Parathyroid adenoma (tissue), 2 donors: Measurements from ENCODE around the gene DENND5A.

Experiments
- H2AFZ ChIP-seq: fragments of 300-600 bp; sonication (generic); one replicate; pipeline ENCODE4 v1.7.0; 2017; ENCODE audit warnings: antibody characterized with exemption, mild to moderate bottlenecking
- H3K27ac ChIP-seq: fragments of 300-600 bp; sonication (generic); one replicate; pipeline ENCODE4 v1.7.0; 2017
- H3K27me3 ChIP-seq: fragments of 300-600 bp; sonication (generic); one replicate; pipeline ENCODE4 v1.7.0; 2017; ENCODE audit warnings: low read length; ENCODE audit not compliant: control insufficient read depth, insufficient read depth
- H3K36me3 ChIP-seq: fragments of 300-600 bp; sonication (generic); one replicate; pipeline ENCODE4 v1.7.0; 2017; ENCODE audit warnings: low read length; ENCODE audit not compliant: control insufficient read depth, insufficient read depth
- H3K4me1 ChIP-seq: fragments of 300-600 bp; sonication (generic); one replicate; pipeline ENCODE4 v1.7.0; 2017; ENCODE audit warnings: control low read depth
- H3K4me2 ChIP-seq: fragments of 300-600 bp; sonication (generic); one replicate; pipeline ENCODE4 v1.7.0; 2017; ENCODE audit warnings: low read length
- H3K4me3 ChIP-seq: fragments of 300-600 bp; sonication (generic); one replicate; pipeline ENCODE4 v1.7.0; 2017; ENCODE audit warnings: low read depth, low read length
- H3K79me2 ChIP-seq: fragments of 300-600 bp; sonication (generic); one replicate; pipeline ENCODE4 v1.7.0; 2017; ENCODE audit warnings: control low read depth
- H3K9ac ChIP-seq: fragments of 300-600 bp; sonication (generic); one replicate; pipeline ENCODE4 v1.7.0; 2017; ENCODE audit warnings: mild to moderate bottlenecking
- H3K9me3 ChIP-seq: fragments of 300-600 bp; sonication (generic); one replicate; pipeline ENCODE4 v1.7.0; 2017; ENCODE audit warnings: low read length; ENCODE audit not compliant: control insufficient read depth
- CTCF ChIP-seq: fragments of 300-600 bp; sonication (generic); IDR thresholded peaks from one replicate; pipeline ENCODE4 v1.7.0; 2017; ENCODE audit warnings: antibody characterized with exemption, mild to moderate bottlenecking
- donor health status: primary hyperparathyroidism.

Gene DENND5A

GRCh38 chr11:9155930-9156329 is 109.2 kb downstream of the DENND5A start:
- no peaks in the 10 kb centered on the region for H3K79me2 ChIP-seq
- H2AFZ ChIP-seq: no peak overlapping the region
- no peak overlapping the region for H3K27ac ChIP-seq
- TF ChIP-seq CTCF: no peak
- H3K4me3 ChIP-seq: no peak overlapping the region
- H3K4me1 ChIP-seq: no peaks in the 10 kb centered on the region
- H3K4me2 ChIP-seq: no peak overlapping the region
- H3K27me3 ChIP-seq: no peaks in the 10 kb centered on the region
- no peaks in the 10 kb centered on the region for H3K9me3 ChIP-seq
- no peak overlapping the region for H3K9ac ChIP-seq
- no peaks in the 10 kb centered on the region for H3K36me3 ChIP-seq

- TF ChIP-seq CTCF: no peak
- no peaks in the 10 kb centered on the region for H3K36me3 ChIP-seq
- H3K27me3 ChIP-seq: no peaks in the 10 kb centered on the region
Observed at GRCh38 chr11:9153651-9154050, 111.5 kb downstream of the DENND5A start.

GRCh38 chr11:9151631-9152030 is 113.5 kb downstream of the DENND5A start:
- Histone ChIP-seq H3K4me3 (no peak overlapping the region), H3K79me2 (no peaks in the 10 kb centered on the region), H3K27ac (no peak overlapping the region), H3K27me3 (no peaks in the 10 kb centered on the region), H3K9me3 (no peaks in the 10 kb centered on the region), H3K4me1 (no peaks in the 10 kb centered on the region), H3K9ac (no peak overlapping the region), H2AFZ (no peak overlapping the region), H3K36me3 (no peaks in the 10 kb centered on the region), H3K4me2 (no peak overlapping the region)
- TF ChIP-seq CTCF: no peak

More at GRCh38 chr11:9153651-9154050, 111.5 kb downstream of the DENND5A start:
- Histone ChIP-seq H2AFZ (no peak overlapping the region), H3K4me2 (no peak overlapping the region), H3K27ac (no peak overlapping the region), H3K79me2 (no peaks in the 10 kb centered on the region), H3K9ac (no peak overlapping the region), H3K4me1 (no peaks in the 10 kb centered on the region), H3K4me3 (no peak overlapping the region), H3K9me3 (no peaks in the 10 kb centered on the region)

- no peaks in the 10 kb centered on the region for H3K36me3 ChIP-seq
- H2AFZ ChIP-seq: no peak overlapping the region
- H3K27me3 ChIP-seq: no peaks in the 10 kb centered on the region
Observed at GRCh38 chr11:9150926-9151325, 114.2 kb downstream of the DENND5A start.

More at GRCh38 chr11:9150926-9151325, 114.2 kb downstream of the DENND5A start:
- no peak overlapping the region for H3K27ac ChIP-seq
- H3K4me1 ChIP-seq: no peaks in the 10 kb centered on the region
- H3K9me3 ChIP-seq: no peaks in the 10 kb centered on the region
- H3K4me2 ChIP-seq: no peak overlapping the region
- no peak overlapping the region for H3K4me3 ChIP-seq
- no peak for TF ChIP-seq CTCF
- H3K9ac ChIP-seq: no peak overlapping the region
- no peaks in the 10 kb centered on the region for H3K79me2 ChIP-seq
